Colonic mucosa (tissue), 4 donors: ENCODE results near the gene EDEM2. TPM values are rescaled to one million over a fixed set of nuclear protein-coding genes. Genes with fewer than 3 reads are reported as not detected.
"Not testable (repeated sequence)": the region's sequence is repeated elsewhere in the genome, so short reads cannot be mapped to it uniquely, and the experiment has no call there.

Experiments
- DNase-seq: peaks from one replicate; pipeline ENCODE4 v3.0.0-alpha.2; 2020
- H3K27ac ChIP-seq: fragments of 200-600 bp; one replicate; pipeline ENCODE4 v1.8.0; 2021
- H3K27me3 ChIP-seq: fragments of 200-600 bp; one replicate; pipeline ENCODE4 v1.8.0; 2021
- H3K36me3 ChIP-seq: fragments of 200-600 bp; one replicate; pipeline ENCODE4 v1.8.0; 2021
- H3K4me1 ChIP-seq: fragments of 200-600 bp; one replicate; pipeline ENCODE4 v1.8.0; 2021; ENCODE audit warnings: mild to moderate bottlenecking
- H3K4me3 ChIP-seq: fragments of 200-600 bp; one replicate; pipeline ENCODE4 v1.8.0; 2021
- H3K9ac ChIP-seq, 2 donors: one replicate each; pipeline ENCODE4 v1.7.0; 2013; ENCODE audit warnings: control low read depth in 2 of 2, low read depth in 2 of 2, low read length in 2 of 2
- H3K9me3 ChIP-seq: fragments of 200-600 bp; one replicate; pipeline ENCODE4 v1.8.0; 2021
- CTCF ChIP-seq: fragments of 200-600 bp; IDR thresholded peaks from one replicate; pipeline ENCODE4 v1.8.0; 2022; ENCODE audit warnings: antibody characterized with exemption, mild to moderate bottlenecking
- intact Hi-C: fragments of 100-400 bp; cut with DNase I; formaldehyde crosslinking; loops from one replicate; pipeline ENCODE4 v1.14.1; 2022
- total RNA-seq, 2 donors: library from RNA; stranded (reverse); fragmentation: NEBNext Ultra II Directional in 1 of 2; extraction: Animal tissue kit (Norgen Biotek cat#: 25700) in 1 of 2; gene quantifications; one replicate each; pipeline ENCODE4 v1.2.1, GENCODE V29; 2021
- donor health status: healthy.
- donor health status: DM: no; HTN: no; CAD: no.
- donor health status: DM: no; HTN: no; CAD: no.

The EDEM2 gene
- total RNA-seq, 2 donors from 2014 or later = 28.0 to 36.0 TPM

GRCh38 chr20:35120012-35120701 lies 27.0 kb downstream of the EDEM2 start:
- intact Hi-C loops = no loop called here
- Histone ChIP-seq H3K9ac (no peak overlapping the region), H3K27ac (no peak overlapping the region)

GRCh38 chr20:35117629-35118028 lies 29.5 kb downstream of the EDEM2 start:
- intact Hi-C loops = no loop called here
- no peaks in the 10 kb centered on the region for H3K9me3 ChIP-seq
- no peak overlapping the region for H3K27ac ChIP-seq
- H3K9ac ChIP-seq = no peak overlapping the region
- no peaks in the 10 kb centered on the region for H3K27me3 ChIP-seq
- H3K4me1 ChIP-seq = no peaks in the 10 kb centered on the region
- H3K4me3 ChIP-seq = no peak overlapping the region
- H3K36me3 ChIP-seq = peaks cover 4% of the 10 kb centered on the region
- no peak for TF ChIP-seq CTCF
- DNase-seq = no peak

More at GRCh38 chr20:35120012-35120701, 27.0 kb downstream of the EDEM2 start:
- Histone ChIP-seq H3K4me3 (no peak overlapping the region), H3K4me1 (no peaks in the 10 kb centered on the region), H3K36me3 (peaks cover 4% of the 10 kb centered on the region), H3K9me3 (no peaks in the 10 kb centered on the region), H3K27me3 (no peaks in the 10 kb centered on the region)
- no peak for TF ChIP-seq CTCF
- DNase-seq = no peak

DNA sequence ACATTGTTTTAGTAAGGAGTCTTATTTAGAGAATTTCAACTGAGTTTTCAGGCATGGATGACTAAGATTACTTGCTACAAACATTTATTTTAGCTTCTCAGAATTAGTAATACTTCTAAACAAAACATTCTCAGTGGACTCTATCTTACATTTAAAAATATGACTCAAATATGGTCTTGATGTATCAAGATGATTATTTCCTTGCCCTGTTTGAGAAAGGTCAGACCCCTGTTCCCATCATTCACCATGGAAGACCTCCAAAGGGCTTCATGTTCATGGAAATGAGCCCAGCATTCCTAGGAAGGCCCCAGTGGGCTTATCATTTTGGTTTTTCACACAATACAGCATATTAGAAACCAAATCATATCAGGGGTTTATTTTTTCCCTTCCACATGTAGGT lies 29.9 kb downstream of the EDEM2 start:
- intact Hi-C loops = no loop called here
- no peaks in the 10 kb centered on the region for H3K9me3 ChIP-seq
- no peaks in the 10 kb centered on the region for H3K27me3 ChIP-seq
- H3K4me3 ChIP-seq = no peak overlapping the region
- no peak overlapping the region for H3K9ac ChIP-seq
- no peak overlapping the region for H3K27ac ChIP-seq
- H3K36me3 ChIP-seq = peaks cover 4% of the 10 kb centered on the region
- no peak for DNase-seq
- no peak for TF ChIP-seq CTCF
- H3K4me1 ChIP-seq = no peaks in the 10 kb centered on the region

GRCh38 chr20:35116258-35116657 lies 30.9 kb downstream of the EDEM2 start:
- no peak overlapping the region for H3K27ac ChIP-seq
- no peak for DNase-seq
- no peaks in the 10 kb centered on the region for H3K4me1 ChIP-seq
- no peak overlapping the region for H3K4me3 ChIP-seq
- no peaks in the 10 kb centered on the region for H3K27me3 ChIP-seq
- no peak for TF ChIP-seq CTCF
- peaks cover 2% of the 10 kb centered on the region for H3K36me3 ChIP-seq
- no peaks in the 10 kb centered on the region for H3K9me3 ChIP-seq
- intact Hi-C loops = no loop called here
- no peak overlapping the region for H3K9ac ChIP-seq

DNA sequence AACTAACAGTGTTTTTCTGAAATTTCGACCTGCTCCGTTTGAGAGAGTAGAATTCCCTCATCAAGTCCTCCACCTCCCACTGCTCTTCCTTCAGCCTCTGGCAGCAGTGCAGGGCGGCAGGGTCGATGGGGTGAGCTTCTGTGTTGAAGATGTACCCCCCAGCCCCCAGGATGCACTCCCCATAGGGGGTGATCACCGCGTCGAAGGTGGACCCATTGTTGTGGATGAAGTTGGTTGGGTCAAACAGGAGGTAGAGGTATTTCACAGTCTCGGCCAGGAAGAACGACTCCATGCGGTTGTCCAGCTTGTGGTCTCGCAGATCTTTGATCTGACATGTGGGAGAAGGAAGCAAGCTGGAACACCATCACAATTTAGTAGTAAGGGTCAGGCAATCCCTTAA lies 31.5 kb downstream of the EDEM2 start:
- no peak for TF ChIP-seq CTCF
- H3K4me3 ChIP-seq = no peak overlapping the region
- no peaks in the 10 kb centered on the region for H3K27me3 ChIP-seq
- no peaks in the 10 kb centered on the region for H3K4me1 ChIP-seq
- H3K9ac ChIP-seq = no peak overlapping the region
- no peaks in the 10 kb centered on the region for H3K36me3 ChIP-seq
- intact Hi-C loops = no loop called here
- DNase-seq = no peak
- H3K9me3 ChIP-seq = no peaks in the 10 kb centered on the region
- no peak overlapping the region for H3K27ac ChIP-seq

DNA sequence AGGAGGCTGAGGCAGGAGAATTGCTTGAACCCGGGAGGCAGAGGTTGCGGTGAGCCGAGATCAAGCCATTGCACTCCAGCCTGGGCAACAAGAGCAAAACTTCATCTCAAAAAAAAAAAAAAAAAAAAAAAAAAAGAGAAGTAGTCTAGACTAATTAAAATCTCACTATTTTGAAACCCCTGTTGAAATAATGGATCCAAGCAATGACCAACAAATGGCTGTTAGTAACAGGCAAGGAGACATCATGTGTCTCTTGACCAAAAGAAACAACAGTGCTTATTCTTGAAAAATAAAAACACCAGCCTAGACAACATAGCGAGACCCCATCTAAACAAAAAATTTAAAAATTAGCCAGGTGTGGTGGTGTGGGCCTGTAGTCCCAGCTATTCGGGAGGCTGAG lies 34.9 kb downstream of the EDEM2 start:
- H3K9me3 ChIP-seq, intact Hi-C loops, H3K4me3 ChIP-seq, H3K9ac ChIP-seq, H3K36me3 ChIP-seq, H3K4me1 ChIP-seq, DNase-seq, H3K27ac ChIP-seq, H3K27me3 ChIP-seq: not testable (repeated sequence)
